CD1c-positive myeloid dendritic cell (primary cell): ENCODE data around the gene TYRO3.

Experiments used
- DNase-seq: peaks from one replicate; pipeline ENCODE4 v3.0.0-alpha.2; 2016; ENCODE audit errors: extremely low spot score

The TYRO3 gene

GRCh38 chr15:41603941-41604911, 45.2 kb downstream of the TYRO3 start:
- DNase-seq, result peak; percentile 66

GRCh38 chr15:41605566-41605965, 46.6 kb downstream of the TYRO3 start:
- DNase-seq, result no peak

- no peak for DNase-seq
These were observed 48.0 kb downstream of the TYRO3 start for GRCh38 chr15:41606997-41607396.

GRCh38 chr15:41609123-41609522, 50.1 kb downstream of the TYRO3 start:
- no peak for DNase-seq

GRCh38 chr15:41610048-41610447, 51.0 kb downstream of the TYRO3 start:
- DNase-seq, result no peak

- DNase-seq, result no peak
These were observed 61.7 kb downstream of the TYRO3 start for GRCh38 chr15:41620536-41621199.

- DNase-seq, result peak; percentile 82
These were observed 62.5 kb downstream of the TYRO3 start for GRCh38 chr15:41621200-41622193.

GRCh38 chr15:41622901-41623300, 63.9 kb downstream of the TYRO3 start:
- no peak for DNase-seq

GRCh38 chr15:41627203-41627602, 68.2 kb downstream of the TYRO3 start:
- no peak for DNase-seq

- DNase-seq, result peak; percentile 34
These were observed 70.5 kb downstream of the TYRO3 start for GRCh38 chr15:41629463-41629862.

- DNase-seq, result no peak
These were observed 70.9 kb downstream of the TYRO3 start for GRCh38 chr15:41629883-41630282.

- DNase-seq, result peak; percentile 22
These were observed 71.7 kb downstream of the TYRO3 start for GRCh38 chr15:41630616-41631217.

GRCh38 chr15:41631880-41632470, 73.0 kb downstream of the TYRO3 start:
- no peak for DNase-seq
